Thyroid gland (tissue), 4 donors: ENCODE results near the gene ZYG11A. TPM values are rescaled to one million over a fixed set of nuclear protein-coding genes. Genes with fewer than 3 reads are reported as not detected.

Experiments used
- DNase-seq, 2 donors: peaks; one replicate each; pipeline ENCODE4 v3.0.0-alpha.2; 2019
- H3K27ac ChIP-seq, 3 donors: fragments of 200-600 bp; sonication (generic); 1 replicate in 2 of 3; 2 replicates in 1 of 3; pipeline ENCODE4 v1.5.1; 2016 to 2019; ENCODE audit warnings: mild to moderate bottlenecking in 1 of 3, moderate library complexity in 1 of 3
- H3K27me3 ChIP-seq: fragments of 200-600 bp; sonication (generic); one replicate; pipeline ENCODE4 v1.5.1; 2019
- H3K36me3 ChIP-seq, 2 donors: fragments of 200-600 bp; sonication (generic); one replicate each; pipeline ENCODE4 v1.5.1; 2016 to 2019
- H3K4me1 ChIP-seq, 2 donors: fragments of 200-600 bp; sonication (generic); one replicate each; pipeline ENCODE4 v1.5.1; 2017 to 2019
- H3K4me3 ChIP-seq, 3 donors: fragments of 200-600 bp; sonication (generic); replicated peaks in 1 of 3; 1 replicate in 2 of 3; 2 replicates in 1 of 3; pipeline ENCODE4 v1.5.1; 2016; ENCODE audit warnings: mild to moderate bottlenecking in 1 of 3
- H3K9me3 ChIP-seq: fragments of 200-600 bp; sonication (generic); one replicate; pipeline ENCODE4 v1.5.1; 2017
- POLR2A ChIP-seq, 2 donors: fragments of 450-650 bp; IDR thresholded peaks; one replicate each; pipeline ENCODE4 v1.6.1; 2017; ENCODE audit warnings: antibody characterized with exemption in 2 of 2, mild to moderate bottlenecking in 2 of 2, moderate library complexity in 1 of 2
- WGBS, 2 donors: methylation state at CpG; one replicate each; pipeline ENCODE4 v1.1.5; 2017; 5-methylcytosine and 5-hydroxymethylcytosine counted together
- intact Hi-C: fragments of 100-400 bp; cut with DNase I; formaldehyde crosslinking; loops from one replicate; pipeline ENCODE4 v1.15.1; 2023
- total RNA-seq, 4 donors: library from RNA; depleted of rRNA; stranded (reverse); fragments of >200 nt; gene quantifications; one replicate each; pipeline ENCODE4 v1.2.3, GENCODE V29; 2016
- TF ChIP-seq, protein P1 (sequence below), 6 experiments: fragments of 200-600 bp in 3 of 6; fragments of 450-650 bp in 3 of 6; sonication (generic) in 3 of 6; IDR thresholded peaks; one replicate each; pipeline ENCODE4 v1.5.1; 2016 to 2019; ENCODE audit warnings: antibody characterized with exemption in 6 of 6, mild to moderate bottlenecking in 2 of 6, inconsistent platforms in 1 of 6, moderate library complexity in 1 of 6

ZYG11A gene
- total RNA-seq, 4 donors from 2014 or later, result 4.0 to 9.3 (median 5.9) TPM

DNA sequence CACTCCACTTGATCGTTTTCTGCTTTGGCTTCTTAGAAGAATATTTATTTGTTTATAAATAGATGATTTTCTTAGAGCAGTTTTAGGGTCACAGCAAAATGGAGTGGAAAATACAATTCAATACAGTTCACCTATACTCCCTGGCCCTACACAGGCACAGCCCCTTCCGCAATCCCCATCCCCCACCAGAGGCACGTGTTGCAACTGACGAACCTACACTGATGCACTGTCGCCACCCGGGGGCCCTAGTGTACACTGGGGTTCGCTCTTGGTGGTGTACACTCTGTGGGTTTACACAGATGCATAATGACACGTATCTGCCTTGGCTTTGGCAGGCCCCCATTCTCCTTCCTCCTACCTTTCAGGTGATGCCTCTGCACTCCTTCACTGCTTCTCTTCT lies 71.0 kb downstream of the ZYG11A start:
- DNase-seq, result no peak
- Histone ChIP-seq H3K27me3 (no peaks in the 10 kb centered on the region), H3K4me3 (no peak overlapping the region), H3K9me3 (no peaks in the 10 kb centered on the region), H3K27ac (no peak overlapping the region), H3K4me1 (peaks cover 0 to 12% of the 10 kb centered on the region in 2 donors), H3K36me3 (no peaks in the 10 kb centered on the region)
- TF ChIP-seq, protein P1, sequence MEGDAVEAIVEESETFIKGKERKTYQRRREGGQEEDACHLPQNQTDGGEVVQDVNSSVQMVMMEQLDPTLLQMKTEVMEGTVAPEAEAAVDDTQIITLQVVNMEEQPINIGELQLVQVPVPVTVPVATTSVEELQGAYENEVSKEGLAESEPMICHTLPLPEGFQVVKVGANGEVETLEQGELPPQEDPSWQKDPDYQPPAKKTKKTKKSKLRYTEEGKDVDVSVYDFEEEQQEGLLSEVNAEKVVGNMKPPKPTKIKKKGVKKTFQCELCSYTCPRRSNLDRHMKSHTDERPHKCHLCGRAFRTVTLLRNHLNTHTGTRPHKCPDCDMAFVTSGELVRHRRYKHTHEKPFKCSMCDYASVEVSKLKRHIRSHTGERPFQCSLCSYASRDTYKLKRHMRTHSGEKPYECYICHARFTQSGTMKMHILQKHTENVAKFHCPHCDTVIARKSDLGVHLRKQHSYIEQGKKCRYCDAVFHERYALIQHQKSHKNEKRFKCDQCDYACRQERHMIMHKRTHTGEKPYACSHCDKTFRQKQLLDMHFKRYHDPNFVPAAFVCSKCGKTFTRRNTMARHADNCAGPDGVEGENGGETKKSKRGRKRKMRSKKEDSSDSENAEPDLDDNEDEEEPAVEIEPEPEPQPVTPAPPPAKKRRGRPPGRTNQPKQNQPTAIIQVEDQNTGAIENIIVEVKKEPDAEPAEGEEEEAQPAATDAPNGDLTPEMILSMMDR (IDR thresholded peaks at IDR 0.05), result no peak
- TF ChIP-seq POLR2A (IDR thresholded peaks at IDR 0.05), result no peak
- intact Hi-C loops, result loop anchor here (5.0 to 10.0 kb wide), 2 partner anchors 66 to 189 kb away; partner anchors contain the start of gene ZYG11B
- WGBS, 2 donors, result 80 to 85% methylated on average over 8 of the region's 8 CpGs

DNA sequence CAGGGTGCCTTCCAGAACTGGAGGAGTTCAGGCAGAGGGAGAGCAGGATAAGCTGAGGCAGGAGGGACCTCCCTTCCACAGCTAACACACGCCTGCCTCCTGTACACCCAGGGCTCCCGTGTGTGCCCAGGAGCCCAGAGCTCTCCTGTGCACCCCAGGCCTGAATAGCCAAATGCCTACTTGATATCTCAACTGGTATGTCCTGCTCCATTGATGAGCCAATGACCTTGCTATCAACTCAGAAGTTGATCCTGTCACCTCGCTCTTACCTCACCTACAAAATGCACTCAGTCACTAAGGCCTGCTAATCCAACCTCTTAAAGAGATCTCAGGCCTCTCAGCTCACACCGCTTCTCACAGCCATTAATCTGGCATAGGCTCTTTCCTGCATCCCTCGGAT lies 71.9 kb downstream of the ZYG11A start:
- no peak for DNase-seq
- H3K4me1 ChIP-seq, result peaks cover 0 to 12% of the 10 kb centered on the region in 2 donors
- H3K27me3 ChIP-seq, result no peaks in the 10 kb centered on the region
- no peaks in the 10 kb centered on the region for H3K9me3 ChIP-seq
- intact Hi-C loops, result loop anchor here (5.0 to 10.0 kb wide), 2 partner anchors 67 to 190 kb away; partner anchors contain the start of gene ZYG11B
- TF ChIP-seq, protein P1 (IDR thresholded peaks at IDR 0.05), result no peak
- TF ChIP-seq POLR2A (IDR thresholded peaks at IDR 0.05), result no peak
- no peak overlapping the region for H3K27ac ChIP-seq
- H3K4me3 ChIP-seq, result no peak overlapping the region
- WGBS, 2 donors, result 75 to 80% methylated on average over 5 of the region's 5 CpGs
- no peaks in the 10 kb centered on the region for H3K36me3 ChIP-seq

DNA sequence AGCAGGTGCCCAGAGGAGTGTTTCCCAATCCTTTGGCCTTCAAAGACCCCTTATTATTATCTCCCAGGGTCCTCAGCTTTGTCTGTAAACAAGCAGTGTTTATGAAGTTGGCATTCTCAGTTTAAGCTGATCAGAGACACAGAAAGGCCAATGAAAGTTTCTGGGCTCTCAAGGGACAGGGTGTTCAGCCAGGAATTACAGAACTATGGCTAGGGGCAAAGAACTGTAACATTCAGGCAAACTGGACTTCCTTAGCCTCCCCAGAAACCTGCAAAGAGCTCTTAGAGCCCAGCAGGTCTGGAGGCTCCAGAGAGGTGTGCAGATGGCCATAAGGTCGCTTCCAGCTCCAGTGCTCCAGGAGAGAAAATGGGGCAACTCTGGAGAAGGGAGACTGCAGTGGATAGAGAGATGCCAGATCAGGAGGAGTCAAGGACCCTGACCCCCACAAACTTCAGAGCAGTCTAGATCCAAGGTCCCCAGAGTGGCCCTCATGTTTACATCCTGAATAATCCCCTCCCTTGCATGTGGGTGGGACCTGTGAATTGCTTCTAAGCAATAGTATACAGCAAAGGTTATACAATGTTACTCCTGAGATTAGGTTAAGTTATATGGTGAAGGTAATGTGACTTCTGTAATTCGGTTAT lies 72.8 kb downstream of the ZYG11A start:
- Histone ChIP-seq H3K4me3 (no peak overlapping the region), H3K4me1 (peaks cover 0 to 15% of the 10 kb centered on the region in 2 donors), H3K36me3 (no peaks in the 10 kb centered on the region), H3K27ac (no peak overlapping the region), H3K27me3 (no peaks in the 10 kb centered on the region), H3K9me3 (no peaks in the 10 kb centered on the region)
- intact Hi-C loops, result loop anchor here (10.0 kb wide), 1 partner anchor 191 kb away; the partner anchor contains the start of gene ZYG11B
- 88 to 94% methylated on average over 2 of the region's 2 CpGs for WGBS, 2 donors
- no peak for DNase-seq
- no peak for TF ChIP-seq POLR2A (IDR thresholded peaks at IDR 0.05)
- TF ChIP-seq, protein P1 (IDR thresholded peaks at IDR 0.05), result no peak

DNA sequence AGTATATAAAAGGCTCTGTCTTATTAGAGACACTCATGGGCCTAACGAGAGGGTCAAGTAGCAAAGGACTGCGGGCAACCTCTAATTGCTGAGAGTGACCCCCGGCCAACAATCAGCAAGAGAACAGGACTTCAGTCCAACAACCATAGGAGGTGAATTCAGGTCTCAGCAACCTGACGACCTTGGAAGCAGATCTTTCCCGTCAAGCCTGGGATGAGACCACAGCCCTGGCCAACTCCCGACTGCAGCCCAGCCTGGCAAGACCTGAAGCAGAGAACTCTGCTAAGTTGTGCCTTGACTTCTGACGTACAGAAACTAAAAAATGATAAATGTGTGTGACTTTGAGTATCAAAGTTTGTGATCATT lies 73.3 kb downstream of the ZYG11A start:
- Histone ChIP-seq H3K9me3 (no peaks in the 10 kb centered on the region), H3K4me1 (peaks cover 0 to 16% of the 10 kb centered on the region in 2 donors), H3K27ac (no peak overlapping the region), H3K27me3 (no peaks in the 10 kb centered on the region), H3K36me3 (no peaks in the 10 kb centered on the region), H3K4me3 (no peak overlapping the region)
- TF ChIP-seq, protein P1 (IDR thresholded peaks at IDR 0.05), result no peak
- TF ChIP-seq POLR2A (IDR thresholded peaks at IDR 0.05), result no peak
- 85 to 90% methylated on average over 7 of the region's 7 CpGs for WGBS, 2 donors
- intact Hi-C loops, result loop anchor here (10.0 kb wide), 1 partner anchor 191 kb away; the partner anchor contains the start of gene ZYG11B
- no peak for DNase-seq

DNA sequence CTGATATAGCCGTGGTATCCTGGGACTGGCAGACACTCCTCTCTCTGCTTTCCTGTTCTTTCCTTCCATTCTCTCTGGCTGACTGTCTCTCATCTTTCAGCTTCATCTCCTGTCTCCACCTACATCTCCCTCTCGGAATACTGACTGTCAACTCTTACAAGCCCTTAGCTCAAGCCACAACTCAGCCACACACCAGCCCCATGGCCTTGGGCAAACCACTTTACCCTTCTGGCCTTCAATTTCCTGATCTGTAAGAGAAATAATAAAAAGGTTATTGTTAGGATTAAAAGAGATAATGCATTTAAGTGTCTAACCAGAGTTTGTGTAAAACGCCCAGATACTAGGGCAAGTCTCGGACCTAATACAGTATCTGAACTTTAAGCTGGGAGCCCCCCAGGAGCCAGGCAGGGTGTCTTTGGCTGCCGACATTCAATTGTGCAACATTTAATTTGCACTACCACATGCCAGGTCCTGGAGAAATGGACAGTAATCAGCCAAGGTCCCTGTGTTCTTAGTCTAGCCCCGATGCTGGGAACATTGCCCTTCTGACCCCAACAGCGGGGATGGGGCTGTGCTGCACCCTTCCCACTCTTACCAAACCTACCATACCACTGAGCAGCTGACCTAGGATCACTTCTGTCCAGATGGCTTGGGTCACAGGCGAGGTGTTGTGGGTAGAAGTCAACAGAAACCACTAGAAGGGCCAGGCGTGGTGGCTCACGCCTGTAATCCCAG lies 73.8 kb downstream of the ZYG11A start:
- TF ChIP-seq POLR2A (IDR thresholded peaks at IDR 0.05), result no peak
- TF ChIP-seq, protein P1 (IDR thresholded peaks at IDR 0.05), result no peak
- H3K9me3 ChIP-seq, result no peaks in the 10 kb centered on the region
- no peak for DNase-seq
- H3K27ac ChIP-seq, result no peak overlapping the region
- no peaks in the 10 kb centered on the region for H3K27me3 ChIP-seq
- H3K4me1 ChIP-seq, result peaks cover 0 to 16% of the 10 kb centered on the region in 2 donors
- H3K36me3 ChIP-seq, result no peaks in the 10 kb centered on the region
- no peak overlapping the region for H3K4me3 ChIP-seq
- intact Hi-C loops, result loop anchor here (10.0 kb wide), 1 partner anchor 192 kb away; the partner anchor contains the start of gene ZYG11B
- 90 to 91% methylated on average over 10 of the region's 10 CpGs for WGBS, 2 donors
